GM12878 (cell line): ENCODE measurements around the gene MYO10. TPM values are rescaled to one million over a fixed set of nuclear protein-coding genes. Genes with fewer than 3 reads are reported as not detected.
A peak's percentile ranks its signal among the peaks of the same experiment; 100 is the strongest.

ENCODE experiments used
- ATAC-seq: fragments of 200-7000 bp; cut with Tn5 transposase; 3 replicates; pipeline ENCODE4 v1.9.1; 2020; ENCODE audit warnings: mild to moderate bottlenecking, moderate library complexity
- BruUV-seq: library from RNA; stranded (reverse); fragments of 400-500 nt; replicated peaks from 2 replicates; lab custom pipeline; 2021; lab: Mats Ljungman, UMichigan
- CTCF ChIA-PET: fragments of 300-600 bp; sonication (Branson Sonifier 250); formaldehyde crosslinking; extraction: SDS; loops from one replicate; lab custom pipeline; 2021; ENCODE audit warnings: inconsistent platforms; lab: Yijun Ruan, JAX
- POLR2A ChIA-PET: fragments of 350-600 bp; formaldehyde crosslinking; extraction: SDS; loops from one replicate; lab custom pipeline; 2021; ENCODE audit warnings: inconsistent platforms; lab: Charles Lee
- RAD21 ChIA-PET: fragments of 300-600 bp; sonication (Branson Sonifier 250); formaldehyde crosslinking; loops from one replicate; lab custom pipeline; 2023; ENCODE audit warnings: antibody characterized with exemption; ENCODE audit not compliant: unreplicated experiment; lab: Charles Lee
- SMC1A ChIA-PET: fragments of 300-600 bp; sonication (Branson Sonifier 250); formaldehyde crosslinking; loops from one replicate; lab custom pipeline; 2023; ENCODE audit not compliant: unreplicated experiment, uncharacterized antibody; lab: Charles Lee
- DNase-seq: peaks from one replicate; pipeline ENCODE4 v3.0.0-alpha.2; 2011; ENCODE audit warnings: low read depth, low spot score
- FAIRE-seq: peaks from 3 replicates; lab custom pipeline; 2011; peaks lifted over from hg19 to GRCh38; lab: Jason Lieb, UNC
- H2AFZ ChIP-seq: 2 replicates; pipeline ENCODE4 v1.6.0; 2011; ENCODE audit warnings: low read depth, low read length, control low read depth; ENCODE audit not compliant: control insufficient read depth
- H3K27ac ChIP-seq: 2 replicates; pipeline ENCODE4 v1.5.1; 2011; ENCODE audit warnings: control low read depth; ENCODE audit not compliant: control insufficient read depth, insufficient read depth
- H3K27me3 ChIP-seq, 2 experiments: replicated peaks in 1 of 2; 2 replicates each; pipeline versions ENCODE4 v1.6.0 to v1.6.1; 2011; ENCODE audit warnings: low read length in 1 of 2; ENCODE audit not compliant: control insufficient read depth in 2 of 2, insufficient read depth in 2 of 2
- H3K36me3 ChIP-seq, 2 experiments: 2 replicates each; pipeline ENCODE4 v1.5.1; 2011; ENCODE audit warnings: low read length in 1 of 2; ENCODE audit not compliant: control insufficient read depth in 2 of 2, insufficient read depth in 2 of 2
- H3K4me1 ChIP-seq: 2 replicates; pipeline ENCODE4 v1.6.1; 2011; ENCODE audit warnings: mild to moderate bottlenecking, low read length, moderate library complexity, mixed read lengths; ENCODE audit not compliant: control insufficient read depth, insufficient read depth
- H3K4me2 ChIP-seq: 2 replicates; pipeline ENCODE4 v1.6.0; 2011; ENCODE audit warnings: control low read depth; ENCODE audit not compliant: control insufficient read depth, insufficient read depth
- H3K4me3 ChIP-seq: fragments of 200-600 bp; sonication (generic); 2 replicates; pipeline ENCODE4 v1.5.1; 2016
- H3K79me2 ChIP-seq: 2 replicates; pipeline ENCODE4 v1.6.0; 2011; ENCODE audit warnings: low read length; ENCODE audit not compliant: control insufficient read depth, insufficient read depth
- H3K9ac ChIP-seq: 2 replicates; pipeline ENCODE4 v1.8.0; 2011; ENCODE audit warnings: low read length, control low read depth, mixed read lengths; ENCODE audit not compliant: control insufficient read depth, insufficient read depth
- H3K9me3 ChIP-seq: replicated peaks from 3 replicates; pipeline ENCODE4 v1.5.1; 2011; ENCODE audit warnings: mild to moderate bottlenecking, low read length; ENCODE audit not compliant: control insufficient read depth, insufficient read depth
- H4K20me1 ChIP-seq: 2 replicates; pipeline ENCODE4 v1.6.0; 2011; ENCODE audit not compliant: control insufficient read depth, insufficient read depth
- BCL3 ChIP-seq: IDR thresholded peaks from 2 replicates; pipeline ENCODE4 v1.6.1; 2011; ENCODE audit warnings: borderline replicate concordance, low read depth, mild to moderate bottlenecking, moderate library complexity, low read length; ENCODE audit not compliant: insufficient read depth, poor library complexity, severe bottlenecking
- BRCA1 ChIP-seq: IDR thresholded peaks from 2 replicates; pipeline ENCODE4 v1.6.1; 2011; ENCODE audit warnings: low read depth, low read length, improper control_type of control experiment
- CBX3 ChIP-seq: fragments of 200-600 bp; sonication (generic); IDR thresholded peaks from 2 replicates; pipeline ENCODE4 v1.6.1; 2016; ENCODE audit warnings: low read depth, borderline replicate concordance
- JUNB ChIP-seq: IDR thresholded peaks from 2 replicates; pipeline ENCODE4 v1.6.1; 2016; ENCODE audit warnings: antibody characterized with exemption, mild to moderate bottlenecking
- MYC ChIP-seq: IDR thresholded peaks from 2 replicates; pipeline ENCODE4 v1.6.1; 2011; ENCODE audit warnings: mild to moderate bottlenecking, low read length, moderate library complexity, inconsistent platforms; ENCODE audit not compliant: insufficient read depth, insufficient replicate concordance, insufficient read length, severe bottlenecking
- NFIC ChIP-seq: IDR thresholded peaks from 2 replicates; pipeline ENCODE4 v1.6.1; 2012; ENCODE audit warnings: low read depth, mild to moderate bottlenecking, inconsistent platforms, low read length, moderate library complexity
- NFYA ChIP-seq: IDR thresholded peaks from 2 replicates; pipeline ENCODE4 v1.6.1; 2011; ENCODE audit warnings: low read depth, mild to moderate bottlenecking, low read length, improper control_type of control experiment, borderline replicate concordance
- POLR2AphosphoS2 ChIP-seq: IDR thresholded peaks from 2 replicates; pipeline ENCODE4 v1.6.1; 2011; ENCODE audit warnings: low read depth, mild to moderate bottlenecking, low read length, improper control_type of control experiment, moderate library complexity
- RELA ChIP-seq: fragments of 450-650 bp; IDR thresholded peaks from 2 replicates; pipeline ENCODE4 v1.8.0; 2014; ENCODE audit warnings: borderline replicate concordance; ENCODE audit not compliant: partially characterized antibody
- TCF3 ChIP-seq: IDR thresholded peaks from 2 replicates; pipeline ENCODE4 v1.6.1; 2012; ENCODE audit warnings: low read depth, mild to moderate bottlenecking, low read length, borderline replicate concordance; ENCODE audit not compliant: insufficient read depth
- TCF7 ChIP-seq: IDR thresholded peaks from 2 replicates; pipeline ENCODE4 v1.6.1; 2014; ENCODE audit warnings: antibody characterized with exemption, borderline replicate concordance
- USF2 ChIP-seq: IDR thresholded peaks from 2 replicates; pipeline ENCODE4 v1.6.1; 2011; ENCODE audit warnings: low read depth, low read length, improper control_type of control experiment, borderline replicate concordance
- ZNF592 ChIP-seq: fragments of 450-650 bp; IDR thresholded peaks from 2 replicates; pipeline ENCODE4 v1.6.1; 2017; ENCODE audit warnings: mild to moderate bottlenecking, moderate library complexity
- WGBS: methylation state at CpG from one replicate; pipeline ENCODE4 v1.1.6; 2016; ENCODE audit warnings: low lambda C conversion rate; ENCODE audit not compliant: insufficient replicate concordance, insufficient coverage; ENCODE audit errors: missing lambda C conversion rate; 5-methylcytosine and 5-hydroxymethylcytosine counted together
- in situ Hi-C: fragments of 300-500 bp; cut with MboI; formaldehyde crosslinking; loops from 9 replicates; pipeline ENCODE4 v1.14.3; 2018; ENCODE audit warnings: mixed read lengths
- intact Hi-C: fragments of 100-400 bp; cut with micrococcal nuclease; formaldehyde crosslinking; loops from one replicate; pipeline ENCODE4 v1.14.2; 2022; ENCODE audit not compliant: unreplicated experiment
- polyA plus RNA-seq, 11 experiments: library from polyadenylated mRNA; depleted of rRNA in 4 of 11; unstranded in 6 of 11; stranded (reverse) in 5 of 11; fragments of >200 nt; fragmentation: Nextera tagmentation in 4 of 11; fragmentation: Illumina TruSeq in 1 of 11; extraction: Ambion mirVana in 4 of 11; extraction: Trizol in 1 of 11; gene quantifications; 1 replicate in 1 of 11; 2 replicates in 10 of 11; pipeline versions ENCODE4 v1.2.1 to v1.2.3, GENCODE V29; 2011 to 2016; ENCODE audit warnings: inconsistent platforms in 2 of 11, missing spikeins in 2 of 11, low read depth in 1 of 11
- total RNA-seq, 4 experiments: library from RNA; depleted of rRNA in 3 of 4; stranded (reverse); fragments of >200 nt in 3 of 4; fragmentation: Illumina TruSeq in 1 of 4; extraction: Trizol in 1 of 4; gene quantifications; 2 replicates each; pipeline versions ENCODE4 v1.2.1 to v1.2.3, GENCODE V29; 2013 to 2021

Gene MYO10
- total and polyA plus RNA-seq, 10 of the 15 experiments (the other 5 are each of a cell fraction or from before 2014, with no cell fraction given) = 0.02 to 0.77 (median 0.17) TPM

GRCh38 chr5:16732356-16732755 lies 203.7 kb downstream of the MYO10 start (continued):
- TF ChIP-seq BCL3 = no peak
- TF ChIP-seq NFYA = no peak
- no peak for TF ChIP-seq JUNB
- no peak for TF ChIP-seq USF2
- no peak for TF ChIP-seq RELA

- H2AFZ ChIP-seq = no peak overlapping the region
- no peak overlapping the region for H3K9ac ChIP-seq
- in situ Hi-C loops (no loop called here), intact Hi-C loops (no loop called here)
- no TSS peak for BruUV-seq
- ChIA-PET POLR2A (interaction anchor here (0.5 kb wide), 1 partner anchor 78 kb away, joined by 3 read pairs; no protein-coding TSS in a partner anchor), CTCF (no interaction called here), SMC1A (no interaction called here), RAD21 (no interaction called here)
- peak; percentile 44 for ATAC-seq
- no peaks in the 10 kb centered on the region; the same call in 2 of the 3 replicates for H3K9me3 ChIP-seq
- H3K36me3 ChIP-seq = no peaks in the 10 kb centered on the region
- DNase-seq = no peak
- H3K27ac ChIP-seq = no peak overlapping the region
- no peak overlapping the region for H3K4me2 ChIP-seq
- FAIRE-seq = no peak
- H4K20me1 ChIP-seq = no peaks in the 10 kb centered on the region
- no peaks in the 10 kb centered on the region for H3K27me3 ChIP-seq
- H3K4me3 ChIP-seq = no peak overlapping the region
- H3K4me1 ChIP-seq = no peaks in the 10 kb centered on the region
- 18% methylated on average over 11 of the region's 11 CpGs for WGBS
- no peaks in the 10 kb centered on the region for H3K79me2 ChIP-seq
- TF ChIP-seq POLR2AphosphoS2 = no peak
- TF ChIP-seq CBX3 = no peak
- no peak for TF ChIP-seq NFIC
- no peak for TF ChIP-seq TCF3
- TF ChIP-seq MYC = no peak
- TF ChIP-seq ZNF592 = no peak
- TF ChIP-seq BRCA1 = no peak
- no peak for TF ChIP-seq TCF7
Measured at GRCh38 chr5:16727755-16728325, 208.2 kb downstream of the MYO10 start.
